GM06990 (cell line): Measurements from ENCODE around the gene MS4A18.

Experiments used
- DNase-seq: peaks from one replicate; pipeline ENCODE4 v3.0.0-alpha.2; 2011; ENCODE audit not compliant: insufficient read length; ENCODE audit errors: extremely low read depth
- H3K27me3 ChIP-seq: replicated peaks from 2 replicates; pipeline ENCODE4 v1.6.0; 2011; ENCODE audit warnings: low read length; ENCODE audit not compliant: control insufficient read depth, insufficient read depth
- H3K36me3 ChIP-seq: 2 replicates; pipeline ENCODE4 v1.5.1; 2011; ENCODE audit warnings: low read length; ENCODE audit not compliant: control insufficient read depth, insufficient read depth
- H3K4me3 ChIP-seq: replicated peaks from 2 replicates; pipeline ENCODE4 v1.5.1; 2011; ENCODE audit warnings: low read depth, mild to moderate bottlenecking, control low read depth, low read length
- TF ChIP-seq, protein P1 (sequence below): IDR thresholded peaks from 2 replicates; pipeline ENCODE4 v1.5.1; 2011; ENCODE audit warnings: low read length, control low read depth, mild to moderate bottlenecking, inconsistent platforms; ENCODE audit not compliant: insufficient read depth, poor library complexity, severe bottlenecking

MS4A18 gene

DNA sequence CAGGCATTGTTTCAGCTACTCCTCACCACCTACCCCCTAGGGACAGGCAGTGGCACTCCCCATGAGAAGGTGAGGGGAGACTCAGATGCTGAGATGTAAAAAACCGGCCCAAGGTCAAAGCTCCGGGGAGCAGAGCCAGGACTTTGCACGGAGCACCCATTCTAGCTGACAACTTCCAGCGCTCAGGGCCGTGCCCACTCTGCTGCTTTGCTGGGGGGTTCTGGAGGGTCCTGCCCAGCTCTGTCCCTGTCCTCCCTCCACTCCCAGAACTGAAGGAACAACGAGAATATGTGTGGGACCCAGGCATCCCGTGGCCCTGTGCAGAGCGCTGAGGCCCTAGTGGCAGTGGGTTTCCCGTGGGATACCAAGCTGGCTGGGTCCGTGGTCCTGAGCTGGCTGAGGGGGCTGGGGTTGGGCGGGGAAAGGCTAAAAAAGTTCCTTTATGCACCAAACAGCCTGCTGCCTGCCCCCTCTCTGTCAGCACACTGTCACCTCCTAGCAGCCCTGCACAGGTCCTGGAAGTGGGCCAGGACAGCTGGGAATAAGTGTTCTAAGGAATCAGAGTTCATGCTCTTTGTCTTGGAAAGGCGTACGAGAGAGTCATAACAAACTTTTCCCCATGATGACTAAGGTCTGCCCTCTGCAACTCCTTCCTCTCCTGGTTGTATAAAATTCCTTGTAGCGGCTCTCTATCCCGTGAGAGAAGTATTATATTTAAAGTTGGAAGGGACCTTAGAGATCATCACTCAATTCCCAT is 62.5 kb downstream of the MS4A18 start:
- Histone ChIP-seq H3K27me3 (no peaks in the 10 kb centered on the region), H3K36me3 (no peaks in the 10 kb centered on the region), H3K4me3 (no peak overlapping the region)
- TF ChIP-seq, protein P1, sequence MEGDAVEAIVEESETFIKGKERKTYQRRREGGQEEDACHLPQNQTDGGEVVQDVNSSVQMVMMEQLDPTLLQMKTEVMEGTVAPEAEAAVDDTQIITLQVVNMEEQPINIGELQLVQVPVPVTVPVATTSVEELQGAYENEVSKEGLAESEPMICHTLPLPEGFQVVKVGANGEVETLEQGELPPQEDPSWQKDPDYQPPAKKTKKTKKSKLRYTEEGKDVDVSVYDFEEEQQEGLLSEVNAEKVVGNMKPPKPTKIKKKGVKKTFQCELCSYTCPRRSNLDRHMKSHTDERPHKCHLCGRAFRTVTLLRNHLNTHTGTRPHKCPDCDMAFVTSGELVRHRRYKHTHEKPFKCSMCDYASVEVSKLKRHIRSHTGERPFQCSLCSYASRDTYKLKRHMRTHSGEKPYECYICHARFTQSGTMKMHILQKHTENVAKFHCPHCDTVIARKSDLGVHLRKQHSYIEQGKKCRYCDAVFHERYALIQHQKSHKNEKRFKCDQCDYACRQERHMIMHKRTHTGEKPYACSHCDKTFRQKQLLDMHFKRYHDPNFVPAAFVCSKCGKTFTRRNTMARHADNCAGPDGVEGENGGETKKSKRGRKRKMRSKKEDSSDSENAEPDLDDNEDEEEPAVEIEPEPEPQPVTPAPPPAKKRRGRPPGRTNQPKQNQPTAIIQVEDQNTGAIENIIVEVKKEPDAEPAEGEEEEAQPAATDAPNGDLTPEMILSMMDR = no peak
- no peak for DNase-seq

DNA sequence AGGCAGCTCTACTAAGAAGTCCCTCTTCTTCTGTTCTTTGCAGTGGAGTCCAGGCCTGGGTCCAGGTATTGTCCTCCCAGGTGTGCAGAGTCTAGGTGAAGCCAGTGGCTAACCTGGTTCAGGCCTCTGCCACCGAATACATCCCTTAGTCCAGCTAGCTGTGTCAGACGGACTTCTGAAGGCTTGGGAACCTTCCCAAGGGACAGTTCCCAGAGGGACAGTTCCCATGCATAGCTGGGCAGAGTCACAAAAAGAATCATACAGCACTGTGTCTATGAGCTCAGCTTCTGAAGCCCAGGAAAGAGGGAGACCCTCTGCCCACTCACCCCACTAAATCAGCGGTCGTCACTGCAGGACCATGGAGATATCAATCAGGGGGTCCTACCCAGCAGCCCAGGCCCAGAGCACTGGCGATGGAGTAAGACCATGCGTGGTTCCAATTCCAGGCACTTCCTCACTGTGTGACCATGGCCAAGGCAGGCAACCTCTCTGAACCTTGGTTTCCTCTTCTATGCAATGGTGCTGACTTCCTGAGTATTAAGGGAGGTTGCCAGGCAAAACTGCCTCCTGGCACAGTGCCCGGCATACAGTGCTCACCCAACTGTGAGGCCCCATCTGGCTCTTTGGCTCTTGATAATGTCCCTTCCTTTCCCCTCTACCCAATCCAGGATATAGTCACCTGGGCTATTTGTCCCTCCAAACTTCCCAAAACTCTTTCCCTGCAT is 64.0 kb downstream of the MS4A18 start:
- no peak overlapping the region for H3K4me3 ChIP-seq
- H3K27me3 ChIP-seq = no peaks in the 10 kb centered on the region
- no peaks in the 10 kb centered on the region for H3K36me3 ChIP-seq
- TF ChIP-seq, protein P1 = no peak
- no peak for DNase-seq

DNA sequence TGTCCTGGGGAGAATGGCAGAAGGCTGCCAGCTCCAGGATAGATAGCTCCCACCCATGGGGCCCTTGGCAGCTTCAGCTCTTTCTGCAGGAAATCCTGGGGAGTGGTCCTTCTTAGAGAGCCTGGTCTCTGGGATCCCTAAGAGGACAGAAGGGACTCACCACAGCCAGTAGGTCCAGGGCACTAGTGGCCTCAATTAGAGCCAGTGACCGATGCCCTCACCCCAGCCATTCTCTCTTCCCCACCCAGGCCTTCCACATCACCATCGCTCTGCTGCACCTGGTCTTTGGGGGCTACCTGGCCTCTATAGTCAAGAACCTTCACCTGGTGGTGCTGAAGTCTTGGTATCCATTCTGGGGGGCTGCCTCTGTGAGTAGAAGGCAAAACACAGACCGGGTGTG is 66.2 kb downstream of the MS4A18 start:
- no peaks in the 10 kb centered on the region for H3K36me3 ChIP-seq
- H3K4me3 ChIP-seq = no peak overlapping the region
- H3K27me3 ChIP-seq = no peaks in the 10 kb centered on the region
- no peak for DNase-seq
- TF ChIP-seq, protein P1 = no peak

DNA sequence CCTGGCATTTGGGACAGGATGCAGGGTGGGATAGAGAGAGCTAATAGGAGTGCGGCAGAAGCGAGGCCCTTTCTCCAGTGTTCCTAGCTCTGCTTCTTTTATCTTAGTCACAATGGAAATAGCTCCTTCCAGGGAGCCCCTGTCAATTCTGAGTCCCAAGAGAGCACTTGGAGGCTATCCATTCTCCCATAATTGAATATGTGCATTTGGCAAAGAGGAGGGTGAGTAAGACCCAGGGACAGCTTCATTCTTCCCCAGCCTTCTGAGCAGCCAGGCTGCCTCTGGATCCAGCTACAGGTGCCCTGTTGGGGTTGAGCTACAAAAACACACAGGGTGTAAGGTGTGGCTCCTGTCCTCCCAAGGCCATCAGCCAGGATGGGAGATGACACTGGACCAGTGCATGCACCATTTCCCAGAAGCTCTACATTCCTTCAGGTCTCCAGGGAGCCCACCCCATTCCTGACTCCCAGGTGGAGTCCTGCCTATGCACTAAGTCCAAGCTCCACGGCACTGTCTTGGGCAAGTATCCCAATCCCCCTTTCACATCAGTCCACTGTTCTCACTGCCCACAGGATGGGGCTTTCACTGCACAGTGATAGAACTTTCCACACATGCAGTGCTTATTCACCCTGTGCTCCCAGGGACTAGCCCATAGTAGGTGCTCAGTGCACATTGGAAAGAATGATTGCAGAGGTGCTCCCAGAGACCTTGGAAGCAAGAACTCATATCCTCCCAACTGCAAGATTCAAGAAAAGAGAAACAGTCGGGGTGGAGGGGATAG is 66.8 kb downstream of the MS4A18 start:
- H3K36me3 ChIP-seq = no peaks in the 10 kb centered on the region
- H3K4me3 ChIP-seq = no peak overlapping the region
- no peak for DNase-seq
- H3K27me3 ChIP-seq = no peaks in the 10 kb centered on the region
- TF ChIP-seq, protein P1 = no peak

DNA sequence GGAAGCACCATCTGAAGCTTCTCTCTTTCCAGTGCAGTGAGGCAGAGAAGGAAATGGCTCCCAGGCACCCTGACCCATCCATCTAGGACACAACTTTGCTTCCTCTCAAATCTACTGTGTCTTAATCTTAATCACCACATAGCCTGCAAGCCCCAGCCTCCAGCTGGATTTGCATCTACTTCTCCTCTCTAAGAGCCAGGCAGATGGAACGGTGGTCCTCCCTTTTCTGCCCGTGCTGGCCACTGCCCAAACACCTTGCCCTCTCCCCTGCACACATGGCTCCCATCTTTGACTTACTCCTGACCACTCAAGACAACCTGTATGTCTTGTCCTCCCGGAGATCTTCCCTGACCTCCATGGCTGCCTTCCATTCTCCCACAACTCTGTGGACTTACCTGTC is 68.0 kb downstream of the MS4A18 start:
- DNase-seq = no peak
- TF ChIP-seq, protein P1 = no peak
- H3K4me3 ChIP-seq = no peak overlapping the region
- no peaks in the 10 kb centered on the region for H3K27me3 ChIP-seq
- no peaks in the 10 kb centered on the region for H3K36me3 ChIP-seq
